AML-193 (cell line): Measurements from ENCODE around the gene STX16.
"Not testable (repeated sequence)": the region's sequence is repeated elsewhere in the genome, so short reads cannot be mapped to it uniquely, and the experiment has no call there.

ENCODE experiments used
- DNase-seq, 2 experiments: peaks; one replicate each; lab custom pipeline; 2025; lab: John Stamatoyannopoulos, UW

The STX16 gene

DNA sequence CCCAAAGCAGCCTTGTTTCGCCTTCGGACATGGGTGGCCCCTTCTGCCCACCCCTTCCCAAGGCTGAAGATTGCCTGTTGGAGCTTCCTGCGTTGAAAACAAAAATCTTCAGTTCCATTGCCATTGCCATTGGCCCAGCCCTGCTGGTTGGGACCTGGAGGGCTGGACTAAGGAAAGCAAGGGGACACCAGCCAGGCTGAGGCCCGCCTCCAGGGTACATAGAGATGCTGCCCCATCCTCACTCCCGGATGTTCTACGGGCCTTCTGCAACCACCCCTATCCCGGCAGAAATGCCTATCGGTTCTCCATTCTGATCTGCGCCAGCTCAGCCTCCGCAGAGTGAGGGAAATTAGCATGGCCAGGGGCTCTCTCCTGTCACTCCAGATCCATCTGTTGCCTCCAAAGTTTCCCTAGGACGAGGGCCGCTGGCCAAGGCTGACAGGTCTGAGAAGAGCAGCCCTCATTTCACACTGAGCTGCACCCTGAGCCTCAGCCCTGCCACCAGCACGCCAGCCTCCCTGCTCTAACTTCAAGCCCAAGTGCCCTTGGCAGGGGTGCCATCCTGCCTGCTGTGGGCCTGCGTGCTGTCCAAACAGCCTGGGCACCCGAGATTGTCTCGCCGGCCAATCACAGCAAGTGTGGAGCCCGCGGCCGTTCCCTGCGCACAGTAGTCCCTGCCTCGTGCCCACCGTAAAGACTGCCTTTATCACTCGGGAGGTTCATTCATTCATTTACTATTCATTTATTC, 13.4 kb upstream of the STX16 start:
- no peak for DNase-seq

DNA sequence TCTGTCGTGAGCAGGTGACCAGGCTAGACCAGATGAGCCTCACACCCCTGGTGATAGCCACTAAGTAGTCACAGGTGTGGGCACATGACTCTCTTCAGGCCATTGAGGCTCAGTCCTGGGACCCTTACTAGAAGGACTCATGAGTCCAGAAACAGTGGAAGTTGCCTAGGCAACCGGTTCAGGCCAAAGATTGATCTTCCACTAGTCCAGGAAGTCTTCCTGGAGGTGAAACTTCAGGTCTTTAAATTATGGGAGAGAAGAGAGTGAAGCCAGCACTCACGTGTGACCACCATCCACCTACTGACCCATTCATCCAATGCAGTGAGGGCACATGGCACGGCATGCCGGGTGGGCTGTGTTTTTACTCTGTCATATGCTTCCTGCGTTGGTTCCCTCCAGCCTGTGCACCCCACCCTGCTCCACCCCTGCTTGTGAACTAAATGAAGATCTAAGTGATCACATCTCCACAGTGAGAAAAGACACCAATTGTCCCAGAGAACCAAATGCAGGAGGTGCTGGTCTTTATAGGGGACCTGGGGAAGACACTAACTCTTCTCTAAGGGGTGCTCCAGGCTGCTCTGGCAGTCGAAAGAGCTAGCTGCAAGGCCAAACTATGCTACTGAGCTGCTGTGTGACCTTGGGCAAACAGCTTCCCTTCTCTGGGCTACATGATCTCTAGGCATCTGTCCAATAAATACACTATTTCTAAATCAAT, 12.5 kb upstream of the STX16 start:
- DNase-seq = no peak

DNA sequence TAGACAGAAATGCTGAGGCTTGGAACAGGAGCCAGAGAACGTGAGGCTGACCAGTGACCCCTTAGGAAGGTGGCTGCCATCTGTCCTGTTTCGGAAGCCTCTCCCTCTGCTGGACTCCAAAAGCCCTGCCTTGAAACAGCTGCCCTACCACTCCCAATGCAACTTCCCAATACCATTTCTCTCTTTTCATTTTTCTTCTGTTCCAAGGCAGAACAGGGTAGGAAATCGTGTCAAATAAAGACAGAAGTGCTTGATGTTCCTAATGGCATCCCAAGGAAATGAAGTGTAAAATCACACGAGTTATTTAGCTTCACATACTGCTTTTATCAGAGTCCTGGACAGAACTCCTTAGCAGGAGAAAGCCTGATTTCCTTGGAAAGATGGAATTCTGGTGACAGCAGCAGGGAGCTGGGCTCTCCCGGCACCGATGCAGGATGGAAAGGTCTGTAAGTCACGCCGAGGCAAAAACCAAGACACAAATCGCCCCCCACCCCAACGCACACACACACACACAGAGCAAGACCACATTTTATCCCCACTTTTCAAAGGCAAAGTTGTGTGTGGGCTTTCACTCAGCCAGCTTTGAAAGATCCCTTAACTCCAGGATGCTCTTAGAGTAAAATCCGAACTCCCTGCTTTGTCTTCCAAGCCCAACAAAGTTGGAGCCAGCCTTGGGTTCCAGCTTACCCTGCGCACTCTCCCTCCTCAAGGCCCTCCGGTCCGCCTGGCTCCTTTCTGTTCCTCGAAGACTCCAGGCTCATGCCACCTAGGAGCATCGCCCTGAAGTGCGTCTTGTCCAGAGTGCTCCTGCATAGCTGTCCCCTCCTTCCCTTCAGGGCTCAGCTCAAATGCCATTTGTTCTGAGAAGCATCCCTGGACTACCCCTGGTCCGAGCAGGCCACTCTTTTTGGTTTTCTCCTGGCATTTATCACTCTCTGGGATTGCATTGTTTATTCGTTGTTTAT, 11.6 kb upstream of the STX16 start:
- no peak for DNase-seq

DNA sequence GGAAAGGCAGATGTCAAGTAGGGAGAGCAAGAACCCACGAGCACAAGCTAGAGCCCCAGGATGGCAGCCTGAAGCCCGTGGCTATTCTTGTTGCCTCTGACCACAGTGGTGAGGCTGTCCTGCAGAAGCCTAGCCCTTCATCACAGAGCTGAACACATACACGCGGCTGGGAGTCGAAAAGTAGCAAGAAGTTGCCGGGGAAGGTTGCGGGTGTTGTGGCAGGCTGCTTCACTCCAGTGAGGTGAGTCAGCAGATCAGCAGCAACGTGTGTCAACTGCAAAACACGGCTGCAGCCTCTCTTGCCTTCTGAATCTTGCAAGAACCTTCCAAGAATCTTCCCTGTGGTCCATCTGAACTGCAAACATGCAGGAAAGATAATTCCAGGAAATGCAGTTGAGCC, 10.6 kb upstream of the STX16 start:
- no peak for DNase-seq

- no peak for DNase-seq
Measured at GRCh38 chr20:58642441-58642840, 8.6 kb upstream of the STX16 start.

DNA sequence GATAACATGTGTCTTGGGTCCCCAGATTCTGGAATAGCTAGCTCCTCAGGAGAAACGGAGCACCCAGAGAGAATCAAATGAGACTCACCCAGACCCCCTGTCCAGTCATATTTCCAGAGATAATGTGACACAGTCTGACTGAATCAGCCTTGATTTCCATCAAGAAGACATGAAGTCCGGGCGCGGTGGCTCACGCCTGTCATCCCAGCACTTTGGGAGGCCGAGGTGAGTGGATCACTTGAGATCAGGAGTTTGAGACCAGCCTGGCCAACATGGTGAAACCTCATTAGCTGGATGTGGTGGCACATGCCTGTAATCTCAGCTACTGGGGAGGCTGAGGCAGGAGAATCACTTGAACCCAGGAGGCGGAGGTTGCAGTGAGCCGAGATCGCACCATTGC, 8.2 kb upstream of the STX16 start:
- DNase-seq = not testable (repeated sequence)

DNA sequence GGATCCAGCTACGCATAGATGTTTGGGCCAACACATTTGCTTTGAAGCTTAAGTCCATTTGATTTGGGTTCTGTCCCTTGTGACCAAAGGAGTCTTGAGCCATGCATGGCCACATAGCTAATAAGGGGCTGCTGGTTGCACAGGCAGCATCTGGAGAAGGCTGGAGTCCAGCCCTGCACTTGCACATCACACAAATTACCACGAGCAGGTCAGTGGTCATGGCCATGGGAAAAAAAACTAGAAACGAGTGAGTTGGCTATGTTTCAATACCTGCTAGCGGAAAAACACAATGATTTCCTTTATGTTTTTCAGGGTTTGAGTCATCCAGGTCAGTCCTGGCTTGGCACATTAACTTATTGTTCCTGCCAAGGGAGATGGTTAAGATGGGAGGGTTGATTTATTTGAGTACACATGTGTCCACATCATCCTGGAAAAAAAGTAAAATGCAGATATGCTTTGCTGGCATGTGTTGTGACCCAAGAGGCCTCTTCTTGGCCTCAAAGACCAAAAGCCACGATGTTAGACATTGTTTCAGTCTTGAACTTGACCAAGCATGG, 5.6 kb upstream of the STX16 start:
- no peak for DNase-seq

DNA sequence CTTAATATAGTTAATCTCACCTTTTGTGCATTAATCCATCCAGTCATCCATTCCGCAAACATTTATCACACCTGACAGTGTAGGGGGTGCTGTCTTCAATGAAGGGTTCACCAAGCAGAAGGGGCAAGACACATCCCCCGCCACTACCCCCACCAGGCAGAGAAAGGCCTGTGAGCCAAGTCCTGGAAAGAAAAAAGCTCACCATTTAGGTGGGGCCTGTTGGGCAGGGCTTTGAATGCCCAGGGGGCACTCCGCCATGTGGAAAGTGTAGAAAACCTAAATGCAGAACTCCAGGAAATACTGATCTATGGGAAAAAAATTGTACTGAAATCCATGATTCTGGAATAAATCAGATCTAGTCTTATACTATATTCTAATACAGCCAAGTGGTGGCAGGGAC, 4.8 kb upstream of the STX16 start:
- no peak for DNase-seq

DNA sequence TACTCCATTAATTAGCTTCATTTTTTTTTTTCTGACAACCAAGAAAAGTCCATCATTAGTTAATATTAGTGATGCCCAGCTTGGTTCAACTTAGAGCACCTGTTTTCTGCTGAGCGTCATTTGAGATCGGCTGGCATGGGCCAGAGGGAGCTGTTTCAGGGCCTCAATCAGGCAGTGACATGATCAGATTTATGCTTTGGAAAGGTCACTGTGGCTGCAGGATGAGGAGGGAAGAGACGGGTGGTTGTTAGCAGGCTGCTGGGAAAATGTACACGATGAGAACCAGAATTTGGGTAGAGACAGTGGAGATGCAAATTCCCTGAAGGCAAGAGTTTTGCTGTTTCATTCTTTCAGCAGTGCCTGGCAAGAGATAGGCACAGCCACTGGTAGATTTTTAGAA, 4.4 kb upstream of the STX16 start:
- DNase-seq = no peak

- DNase-seq = peak; percentile 10 to 24
Measured at GRCh38 chr20:58647162-58647795, 3.8 kb upstream of the STX16 start.

- DNase-seq = no peak
Measured at GRCh38 chr20:58647796-58648501, 3.1 kb upstream of the STX16 start.

GRCh38 chr20:58648502-58648825, 2.6 kb upstream of the STX16 start:
- not testable (repeated sequence) for DNase-seq

- DNase-seq = no peak
Measured at GRCh38 chr20:58649288-58650180, 1.5 kb upstream of the STX16 start.

- DNase-seq = no peak
Measured at GRCh38 chr20:58650181-58650775, 805 bp upstream of the STX16 start.

GRCh38 chr20:58651559-58651945, 469 bp downstream of the STX16 start:
- no peak for DNase-seq

- peak; percentile 77 to 82 for DNase-seq
Measured at GRCh38 chr20:58651946-58652605, 993 bp downstream of the STX16 start.

DNA sequence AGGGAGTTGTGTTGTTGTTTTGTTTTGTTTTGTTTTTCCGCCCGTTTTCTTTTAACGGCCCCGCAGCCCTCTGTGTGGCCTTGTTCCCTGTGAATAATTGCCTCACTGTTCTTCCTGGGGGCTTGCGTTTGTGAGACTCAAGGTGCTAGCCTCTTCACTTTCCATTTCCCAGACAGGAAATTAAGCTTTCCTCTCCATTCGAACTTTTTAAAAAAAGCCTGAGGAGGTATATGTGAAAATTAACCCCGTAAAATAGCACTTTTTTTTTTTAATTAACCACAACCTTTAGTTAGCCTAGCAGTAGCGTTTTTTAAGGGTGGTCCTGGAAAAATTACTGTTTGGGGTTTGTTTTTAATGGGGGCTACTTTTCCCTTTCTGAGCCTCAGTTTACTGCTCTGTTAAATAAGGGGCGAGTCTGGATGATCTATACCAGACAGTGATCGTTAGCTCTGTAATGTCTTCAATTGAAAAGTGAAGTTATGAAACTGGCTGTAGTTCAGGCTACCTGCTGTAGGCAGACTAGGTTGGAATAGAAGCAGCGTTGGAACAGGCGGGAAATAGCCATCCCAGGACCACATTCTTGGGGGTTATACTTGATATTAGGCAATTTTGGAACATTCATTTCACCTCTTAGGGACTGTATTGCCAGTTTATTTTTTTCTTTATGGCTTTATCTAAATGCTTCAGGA, 1.7 kb downstream of the STX16 start:
- peak; percentile 4 to 22 for DNase-seq

DNA sequence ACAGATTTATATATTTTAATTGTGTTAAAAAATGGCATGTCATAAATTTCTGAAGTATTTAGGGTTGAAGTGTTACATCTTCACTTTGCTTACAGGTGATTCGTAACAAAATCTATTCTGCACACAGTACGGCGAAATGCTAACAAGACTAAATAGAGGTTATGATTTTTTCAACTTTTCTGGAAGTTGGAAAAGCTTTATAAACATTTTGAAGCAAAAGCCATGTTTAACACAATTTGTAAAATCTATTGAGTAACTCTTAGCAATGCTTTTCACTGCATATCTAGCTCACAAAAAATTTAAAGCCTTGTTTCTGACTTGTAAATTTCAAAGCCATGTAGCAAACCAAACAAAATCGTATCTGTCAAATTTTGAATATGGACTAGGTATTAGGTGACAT, 3.3 kb downstream of the STX16 start:
- no peak for DNase-seq
